GM18867 (cell line): ENCODE results near the gene C1QL2.

Source experiments
- ATAC-seq: cut with Tn5 transposase; IDR thresholded peaks from one replicate; pipeline ENCODE4 v1.9.1; 2021; ENCODE audit warnings: mild to moderate bottlenecking, moderate library complexity; ENCODE audit not compliant: unreplicated experiment

Gene C1QL2

GRCh38 chr2:119158563-119159347 is at the start of gene C1QL2:
TSS of gene C1QL2 (minus strand) at chr2:119158751. CDS start at chr2:119158269, 482 bp downstream.
- ATAC-seq, result no peak

GRCh38 chr2:119207447-119207846 is 48.9 kb upstream of the C1QL2 start:
- ATAC-seq, result no peak

- ATAC-seq, result no peak
Observed at GRCh38 chr2:119206201-119206600, 47.6 kb upstream of the C1QL2 start.

GRCh38 chr2:119205001-119205706 is 46.6 kb upstream of the C1QL2 start:
- ATAC-seq, result no peak

- ATAC-seq, result no peak
Observed at GRCh38 chr2:119204525-119204924, 46.0 kb upstream of the C1QL2 start.

GRCh38 chr2:119202610-119203310 is 44.2 kb upstream of the C1QL2 start:
- ATAC-seq, result no peak

- ATAC-seq, result no peak
Observed at GRCh38 chr2:119201815-119202214, 43.3 kb upstream of the C1QL2 start.

- no peak for ATAC-seq
Observed at GRCh38 chr2:119198240-119198840, 39.8 kb upstream of the C1QL2 start.

- ATAC-seq, result no peak
Observed at GRCh38 chr2:119197529-119198239, 39.1 kb upstream of the C1QL2 start.

- no peak for ATAC-seq
Observed at GRCh38 chr2:119197126-119197405, 38.5 kb upstream of the C1QL2 start.

GRCh38 chr2:119196301-119197125 is 38.0 kb upstream of the C1QL2 start:
- ATAC-seq, result no peak

- no peak for ATAC-seq
Observed at GRCh38 chr2:119195887-119196286, 37.3 kb upstream of the C1QL2 start.

GRCh38 chr2:119195001-119195400 is 36.5 kb upstream of the C1QL2 start:
- no peak for ATAC-seq

- ATAC-seq, result no peak
Observed at GRCh38 chr2:119192893-119193292, 34.3 kb upstream of the C1QL2 start.

- no peak for ATAC-seq
Observed at GRCh38 chr2:119190321-119191111, 32.0 kb upstream of the C1QL2 start.

- ATAC-seq, result no peak
Observed at GRCh38 chr2:119184512-119184911, 26.0 kb upstream of the C1QL2 start.

- ATAC-seq, result no peak
Observed at GRCh38 chr2:119181791-119182445, 23.4 kb upstream of the C1QL2 start.

GRCh38 chr2:119181391-119181790 is 22.8 kb upstream of the C1QL2 start:
- ATAC-seq, result no peak

- ATAC-seq, result no peak
Observed at GRCh38 chr2:119180892-119181291, 22.3 kb upstream of the C1QL2 start.
